DMS79 treated with DMSO at 0.1 percent for 48 hours (cell line): ENCODE results near the gene DPF3.
"Not testable (repeated sequence)": the region's sequence is repeated elsewhere in the genome, so short reads cannot be mapped to it uniquely, and the experiment has no call there.

Source experiments
- DNase-seq: peaks from one replicate; lab custom pipeline; 2025; lab: John Stamatoyannopoulos, UW

The DPF3 gene

DNA sequence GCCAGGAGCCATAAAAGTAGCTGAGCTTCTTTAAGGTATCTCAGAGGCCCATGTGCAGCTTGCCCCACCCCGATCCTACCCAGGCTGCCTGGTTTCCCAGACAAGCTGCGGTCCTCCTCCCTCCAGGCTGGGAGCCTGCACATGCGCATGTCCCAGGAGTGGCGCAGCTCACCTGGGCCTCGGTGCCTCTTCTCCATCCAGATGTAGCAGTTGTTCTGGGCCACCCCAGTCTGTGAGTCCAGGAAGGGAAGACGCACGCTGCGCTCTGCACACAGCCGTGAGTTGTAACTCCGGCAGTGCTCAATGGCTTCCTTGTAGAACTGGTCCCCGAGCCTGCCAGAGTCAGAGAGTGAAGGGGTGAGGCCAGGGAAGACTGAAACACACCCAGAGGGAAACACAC lies 122.3 kb downstream of the DPF3 start:
- no peak for DNase-seq

DNA sequence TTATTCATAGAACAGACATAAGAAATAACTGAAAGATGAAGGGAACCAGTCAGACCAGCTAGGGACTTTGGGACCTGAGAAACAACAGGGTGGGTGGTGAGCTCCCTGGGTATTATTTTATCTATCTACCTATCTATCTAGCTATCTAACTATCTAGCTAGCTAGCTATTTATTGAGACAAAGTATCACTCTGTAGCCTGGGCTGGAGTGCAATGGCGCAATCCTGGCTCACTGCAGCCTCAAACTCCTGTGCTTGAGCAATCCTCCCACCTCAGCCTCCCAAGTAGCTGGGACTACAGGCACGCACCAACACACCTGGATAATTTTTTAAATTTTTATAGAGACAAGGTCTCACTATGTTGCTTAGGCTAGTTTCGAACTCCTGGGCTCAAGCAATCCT lies 127.6 kb downstream of the DPF3 start:
- DNase-seq = no peak

DNA sequence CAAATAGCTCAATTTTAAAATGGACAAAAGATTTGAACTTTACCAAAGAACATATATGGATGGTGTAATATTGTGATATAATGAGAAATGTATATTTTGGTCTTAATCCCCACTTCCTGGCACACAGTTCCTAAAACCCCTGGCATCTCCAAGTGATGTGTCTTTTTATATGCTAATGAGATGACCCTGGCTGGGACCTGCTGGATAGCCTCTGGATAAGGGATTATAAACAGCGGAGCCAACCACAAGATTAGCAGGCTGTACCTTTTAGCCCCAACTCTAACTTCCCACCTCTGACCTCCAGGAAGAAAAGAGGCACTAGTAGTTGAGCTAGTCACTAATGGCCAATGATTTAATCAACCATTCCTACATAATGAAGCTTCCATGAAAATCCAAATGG lies 130.0 kb downstream of the DPF3 start:
- no peak for DNase-seq

DNA sequence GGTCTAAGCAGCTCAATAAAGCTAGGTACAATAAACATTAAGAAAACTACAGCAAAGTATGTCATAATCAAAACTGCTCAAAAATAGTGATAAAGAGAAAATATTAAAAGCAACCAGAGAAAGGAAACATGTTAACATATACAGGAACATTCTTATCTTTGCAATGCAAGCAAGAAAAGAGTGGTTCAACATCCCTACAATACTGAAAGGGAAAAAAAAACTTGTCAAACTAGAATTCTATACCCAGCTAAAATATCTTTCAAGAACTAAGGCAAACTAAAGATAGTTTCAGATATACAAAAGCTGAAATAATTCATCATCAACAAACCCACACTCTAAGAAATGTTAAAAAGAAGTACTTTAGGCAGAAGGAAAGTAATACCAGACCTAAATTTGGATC lies 134.2 kb downstream of the DPF3 start:
- no peak for DNase-seq

DNA sequence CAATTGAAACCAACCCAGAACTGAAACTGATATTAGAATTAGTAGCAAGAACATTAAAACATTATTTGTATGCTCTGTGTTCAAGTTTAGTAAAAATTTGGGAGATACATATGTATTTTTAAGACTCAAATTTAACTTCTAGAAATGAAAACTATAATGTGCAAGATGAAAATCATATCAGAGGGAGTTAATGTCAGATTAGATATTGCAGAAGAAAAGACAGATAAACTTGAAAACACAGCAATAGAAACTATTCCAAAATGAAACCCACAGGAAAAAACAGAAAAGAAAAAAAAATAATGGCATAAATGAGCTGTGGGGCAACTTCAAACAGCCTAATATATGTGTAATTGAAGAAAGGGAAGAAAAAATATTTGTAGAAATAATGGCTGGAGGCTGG lies 134.9 kb downstream of the DPF3 start:
- DNase-seq = no peak

DNA sequence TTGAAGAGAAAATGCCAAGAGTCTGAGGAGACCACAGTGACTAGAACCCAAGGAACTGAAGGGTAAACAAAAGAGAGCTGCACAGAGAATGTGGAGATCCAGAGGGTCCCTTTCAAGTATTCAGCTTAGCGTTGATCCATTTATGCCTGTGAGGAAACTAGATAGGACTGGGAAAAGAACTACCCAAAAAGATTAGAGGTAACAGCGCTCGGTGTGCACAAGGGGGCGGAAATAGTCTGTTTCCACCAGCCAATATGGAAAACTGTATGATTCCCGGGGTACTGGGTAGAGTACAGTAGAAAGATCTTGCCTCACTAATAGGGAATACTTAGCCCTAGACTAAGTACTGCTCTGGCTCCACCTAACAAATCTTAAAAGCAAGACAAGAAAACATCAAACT lies 135.5 kb downstream of the DPF3 start:
- DNase-seq = no peak

DNA sequence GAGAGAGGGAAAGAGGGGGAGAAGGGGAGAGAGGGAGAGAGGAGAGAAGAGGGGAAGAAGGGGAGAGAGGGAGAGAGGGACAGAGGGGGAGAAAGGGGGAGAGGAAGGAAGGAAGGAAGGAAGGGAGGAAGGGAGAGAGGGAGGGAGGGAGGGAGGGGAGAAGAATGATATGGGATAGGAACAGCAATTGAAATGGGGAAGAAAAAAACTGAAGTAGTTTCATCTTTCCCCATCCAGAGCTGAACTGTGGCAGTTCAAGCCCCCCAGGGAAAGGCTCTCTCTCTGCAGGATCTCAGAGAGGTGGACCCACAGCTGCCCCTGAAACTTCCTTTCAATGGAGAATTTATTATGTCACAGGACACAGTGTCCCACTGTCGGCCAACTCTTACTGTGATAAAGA lies 136.9 kb downstream of the DPF3 start:
- no peak for DNase-seq

DNA sequence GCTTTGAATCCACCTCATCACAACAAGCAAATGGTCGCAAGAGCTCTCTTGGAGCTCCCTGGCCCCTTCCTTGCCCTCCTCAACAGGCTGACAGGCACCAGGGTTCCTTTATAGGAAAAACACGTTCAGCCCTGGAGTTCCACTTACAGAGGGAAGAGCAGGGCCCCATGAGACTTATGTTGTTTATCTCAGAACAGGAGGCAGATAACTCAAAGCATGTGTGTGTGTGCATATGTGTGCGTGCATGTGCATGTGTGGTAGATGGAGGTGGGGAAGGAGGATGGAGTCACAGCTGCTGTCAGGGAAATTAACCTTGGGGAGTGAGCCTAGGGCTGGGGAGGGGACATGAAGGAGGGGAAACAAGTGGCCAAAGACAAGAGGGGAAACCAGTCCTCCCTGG lies 138.1 kb downstream of the DPF3 start:
- no peak for DNase-seq

DNA sequence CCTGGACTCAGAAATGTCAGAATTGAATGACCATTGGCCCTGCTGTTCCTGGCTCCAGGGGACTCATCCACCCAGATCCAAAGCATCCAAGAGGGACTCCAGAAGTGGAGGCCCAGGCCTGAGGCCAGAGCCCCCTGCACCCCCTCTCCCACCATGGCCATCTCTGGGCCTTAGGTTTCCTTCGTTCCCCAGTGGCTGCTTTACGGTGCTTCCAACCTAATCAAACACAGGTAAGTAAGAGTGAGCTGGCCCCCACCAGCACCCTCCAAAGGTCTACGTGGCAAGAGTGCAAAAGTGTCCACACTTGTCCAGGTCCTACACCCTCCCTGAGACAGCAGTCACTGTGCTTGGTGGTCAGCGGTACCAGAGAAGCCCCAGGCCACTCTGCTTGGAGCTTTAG lies 139.0 kb downstream of the DPF3 start:
- DNase-seq = no peak

DNA sequence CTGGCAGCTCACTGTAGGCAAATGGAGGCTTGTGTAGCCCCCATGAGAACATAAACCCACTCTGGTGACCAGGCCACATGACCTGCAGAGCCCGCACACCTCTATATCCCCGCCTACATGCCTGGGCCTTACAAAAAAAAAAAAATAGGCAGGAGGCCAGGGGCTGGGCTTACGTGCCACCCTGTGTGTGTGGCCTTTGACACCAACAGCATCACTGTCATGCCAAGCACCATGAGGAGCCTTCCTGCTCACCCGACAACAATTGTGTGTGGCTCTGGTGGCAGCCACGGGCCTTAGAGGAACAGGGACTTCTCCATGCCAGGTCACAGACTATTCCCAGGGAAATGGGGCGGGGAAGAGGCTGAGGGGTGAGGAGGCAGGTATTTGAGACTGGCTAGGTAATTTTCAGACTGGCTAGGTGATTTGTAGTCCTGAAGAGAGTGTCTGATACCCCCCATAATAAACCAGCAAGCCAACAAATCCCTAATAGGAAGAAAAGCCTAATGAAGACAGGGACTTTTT lies 140.0 kb downstream of the DPF3 start:
- DNase-seq = no peak

DNA sequence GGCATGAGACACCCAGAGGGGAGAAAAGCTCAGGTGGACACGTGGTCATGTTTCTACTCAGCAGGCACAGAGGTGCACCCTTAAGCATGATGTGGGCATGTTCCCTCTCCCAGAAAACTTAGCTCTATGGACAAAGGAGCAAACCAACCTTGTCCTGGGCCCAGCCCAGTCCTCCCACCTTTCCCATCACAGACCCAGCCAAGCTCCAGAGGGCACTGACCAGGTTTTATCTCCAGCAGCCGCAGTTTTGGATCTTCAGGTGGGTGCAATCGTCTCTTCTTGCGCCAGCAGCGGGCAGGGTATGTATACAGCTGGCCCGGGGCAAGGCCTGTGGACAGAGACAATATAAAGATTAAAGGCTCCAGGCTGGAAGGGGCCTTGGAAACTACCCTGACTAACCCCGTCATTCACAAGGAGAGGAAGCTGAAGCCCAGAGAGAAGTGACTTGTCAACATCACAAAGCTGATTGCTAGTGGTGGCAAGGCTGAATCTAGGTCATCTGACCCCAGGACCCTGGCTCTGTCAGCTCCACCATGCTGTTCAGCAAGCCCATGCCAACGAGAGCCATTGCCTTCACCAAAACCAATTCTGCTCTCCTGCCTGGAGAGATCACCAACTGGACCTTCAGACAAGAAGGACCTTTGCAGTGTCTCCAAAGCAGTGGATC lies 140.7 kb downstream of the DPF3 start:
- DNase-seq = no peak

DNA sequence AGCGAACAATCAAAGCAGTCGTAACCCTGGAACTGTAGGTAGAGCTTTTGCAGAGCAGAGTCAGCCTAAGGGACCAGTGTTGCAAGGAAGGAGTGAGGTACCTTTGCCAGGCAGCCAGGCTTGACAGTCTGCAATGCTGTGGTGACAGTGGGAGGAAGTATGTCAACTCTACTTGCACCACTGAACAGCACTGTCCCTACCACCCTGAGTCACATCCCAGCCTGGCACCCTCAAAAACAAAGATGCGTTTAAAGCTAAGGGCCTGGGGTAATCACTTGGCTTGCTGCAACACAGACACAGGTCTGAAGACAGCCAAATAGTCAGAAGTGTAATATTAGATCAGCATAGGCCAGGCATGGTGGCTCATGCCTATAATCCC lies 141.9 kb downstream of the DPF3 start:
- DNase-seq = no peak

DNA sequence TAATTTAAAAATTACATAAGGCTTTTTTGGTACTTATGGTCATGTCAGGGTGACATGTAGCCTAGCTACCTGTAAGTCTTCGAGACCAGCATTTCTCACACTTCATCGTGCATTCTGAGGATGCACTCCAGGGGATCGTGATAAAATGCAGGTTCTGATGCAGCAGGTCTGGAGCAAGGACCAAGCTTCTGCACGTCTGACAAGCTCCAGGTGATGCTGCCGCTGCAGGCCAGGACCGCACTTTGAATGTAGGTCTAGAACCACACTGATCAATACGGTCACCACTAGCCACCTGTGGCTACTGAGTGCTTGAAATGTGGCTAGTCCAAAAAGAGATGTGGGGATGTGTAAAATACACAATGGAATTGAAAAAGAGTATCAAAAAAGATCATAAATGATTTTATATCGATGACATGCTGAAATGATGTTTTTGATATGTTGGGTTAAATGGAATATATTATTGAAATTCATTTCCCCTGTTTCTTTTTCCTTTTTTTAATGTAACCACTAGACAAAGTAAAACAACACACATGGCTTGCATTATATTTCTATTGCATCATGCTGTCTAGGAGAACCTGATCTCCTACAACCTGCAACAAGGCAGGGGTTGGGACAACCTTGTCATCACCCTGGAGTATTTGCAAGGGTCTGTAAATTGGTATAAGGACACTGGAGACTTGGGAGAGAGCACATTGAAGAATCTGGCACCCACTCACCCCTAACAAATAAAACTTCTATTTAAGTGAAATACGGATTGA lies 142.4 kb downstream of the DPF3 start:
- DNase-seq = no peak

DNA sequence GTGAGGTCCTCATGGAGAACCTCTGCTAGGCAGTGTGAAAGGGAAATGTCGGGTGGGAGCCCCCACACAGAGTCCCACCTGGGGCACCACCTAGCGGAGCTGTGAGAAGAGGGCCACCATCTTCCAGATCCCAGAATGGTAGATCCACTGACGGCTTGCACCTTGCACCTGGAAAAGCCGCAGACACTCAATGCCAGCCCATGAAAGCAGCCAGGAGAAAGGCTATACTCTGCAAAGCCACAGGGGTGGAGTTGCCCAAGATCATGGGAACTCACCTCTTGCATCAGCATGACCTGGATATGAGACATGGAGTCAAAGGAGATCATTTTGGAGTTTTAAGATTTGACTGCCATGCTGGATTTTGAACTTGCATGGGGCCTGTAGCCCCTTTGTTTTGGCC lies 145.0 kb downstream of the DPF3 start:
- not testable (repeated sequence) for DNase-seq

DNA sequence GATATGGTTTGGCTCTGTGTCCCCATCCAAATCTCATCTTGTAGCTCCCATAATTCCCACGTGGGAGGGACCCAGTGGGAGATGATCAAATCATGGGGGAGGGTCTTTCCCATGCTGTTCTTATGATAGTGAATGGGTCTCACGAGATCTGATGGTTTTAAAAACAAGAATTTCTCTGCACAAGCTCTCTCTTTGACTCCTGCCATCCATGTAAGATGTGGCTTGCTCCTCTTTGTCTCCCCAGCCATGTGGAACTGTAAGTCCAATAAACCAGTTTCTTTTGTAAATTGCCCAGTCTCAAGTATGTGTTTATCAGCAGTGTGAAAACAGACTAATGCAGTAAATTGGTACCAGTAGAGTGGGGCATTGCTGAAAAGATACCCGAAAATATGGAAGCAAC lies 146.2 kb downstream of the DPF3 start:
- no peak for DNase-seq

DNA sequence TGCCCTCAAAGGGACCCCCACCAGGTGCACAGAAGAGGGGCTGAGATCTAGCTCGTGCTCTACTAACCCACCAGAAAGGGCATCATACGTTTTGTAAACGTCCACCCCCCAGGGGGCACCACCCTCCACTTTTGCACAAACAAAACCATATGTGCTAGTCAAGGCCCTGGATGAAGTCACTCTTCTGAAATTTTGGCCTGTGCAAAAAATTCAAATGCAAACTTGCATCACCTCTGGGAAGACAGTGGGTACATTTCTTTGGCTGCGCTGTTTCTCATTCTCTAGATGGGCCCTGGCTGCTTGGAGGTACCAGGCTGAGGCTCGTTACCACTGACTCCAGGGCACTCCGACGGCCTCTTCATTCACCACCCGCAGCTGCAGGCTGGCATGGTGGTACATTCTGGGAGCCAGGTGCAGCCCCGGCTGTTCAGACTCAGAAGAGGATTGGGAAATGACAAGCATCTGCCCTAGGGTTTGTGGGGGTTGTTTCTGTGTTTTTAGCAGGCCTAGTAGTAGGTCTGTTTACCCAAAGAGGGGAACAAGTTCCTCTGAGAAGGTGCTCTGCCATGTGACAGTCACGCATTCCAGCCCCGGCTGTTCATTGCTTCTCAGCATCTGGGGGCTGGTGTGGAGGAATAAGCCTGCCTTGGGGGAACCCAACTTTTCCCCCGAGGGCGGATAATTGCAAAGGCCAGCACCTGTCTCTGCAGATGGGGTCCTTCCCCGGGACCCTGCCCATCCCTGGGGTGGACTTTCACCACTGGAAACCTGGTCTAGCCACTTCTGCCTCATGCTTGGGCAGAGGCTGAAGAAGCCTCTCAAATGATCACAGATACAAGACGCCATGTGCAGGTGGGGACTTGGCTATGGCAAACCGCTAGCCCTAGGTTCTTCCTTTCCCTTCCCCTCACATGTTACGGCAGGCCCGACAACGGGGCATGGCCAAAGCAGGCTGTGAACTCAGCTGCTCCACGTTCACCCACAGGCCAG lies 147.6 kb downstream of the DPF3 start:
- peak; percentile 66 for DNase-seq

DNA sequence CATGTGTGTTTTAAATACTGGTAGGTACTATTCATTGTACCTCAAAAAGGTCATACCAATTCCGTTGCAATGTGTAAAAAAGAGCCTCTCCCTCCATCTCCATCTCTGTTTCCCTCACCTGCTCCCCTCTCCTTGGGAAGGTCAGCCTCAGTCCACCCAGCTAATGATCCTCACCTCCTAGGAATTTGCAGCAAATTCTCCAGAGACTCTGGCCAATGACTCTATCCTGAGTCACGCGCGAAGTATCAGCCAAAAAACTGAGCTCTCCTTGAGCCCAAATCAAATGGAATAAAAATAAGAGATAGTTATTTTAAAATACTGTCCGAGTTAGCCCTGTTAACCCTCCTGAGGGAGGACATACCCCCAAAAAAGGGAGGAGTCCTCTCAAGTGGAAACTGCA lies 148.4 kb downstream of the DPF3 start:
- DNase-seq = no peak

DNA sequence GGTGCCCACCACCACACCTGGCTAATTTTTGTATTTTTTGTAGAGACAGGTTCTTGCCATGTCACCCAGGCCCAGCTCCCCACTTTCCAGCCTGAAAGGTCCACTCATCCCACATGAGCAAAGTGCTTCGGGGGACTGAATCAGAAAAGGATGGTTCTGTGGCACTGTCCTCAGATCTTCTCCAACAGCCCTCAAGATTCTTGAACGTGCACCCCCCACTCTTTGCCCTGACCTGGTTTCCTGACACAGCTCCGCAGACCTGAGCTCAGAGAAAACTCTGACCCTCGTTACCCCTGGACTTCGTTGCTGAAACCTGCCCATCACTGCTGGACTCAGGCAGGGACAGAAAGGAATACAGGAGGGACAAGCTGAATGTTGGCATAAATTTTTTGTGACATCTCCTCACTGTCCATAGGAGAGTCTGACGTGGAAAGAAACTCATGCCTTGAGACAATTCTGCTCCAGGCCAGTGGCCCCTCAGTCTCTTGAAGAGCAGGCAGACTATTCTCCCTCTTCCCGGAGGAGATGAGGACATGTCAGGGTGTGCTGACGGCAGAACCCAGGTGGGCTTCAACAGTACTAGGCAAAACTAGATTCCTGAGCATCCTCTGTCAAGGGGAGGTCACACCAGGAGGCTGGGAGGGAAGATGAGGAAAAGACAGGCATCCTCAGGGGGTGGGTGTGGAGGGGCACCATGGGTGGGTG lies 149.3 kb downstream of the DPF3 start:
- DNase-seq = no peak

DNA sequence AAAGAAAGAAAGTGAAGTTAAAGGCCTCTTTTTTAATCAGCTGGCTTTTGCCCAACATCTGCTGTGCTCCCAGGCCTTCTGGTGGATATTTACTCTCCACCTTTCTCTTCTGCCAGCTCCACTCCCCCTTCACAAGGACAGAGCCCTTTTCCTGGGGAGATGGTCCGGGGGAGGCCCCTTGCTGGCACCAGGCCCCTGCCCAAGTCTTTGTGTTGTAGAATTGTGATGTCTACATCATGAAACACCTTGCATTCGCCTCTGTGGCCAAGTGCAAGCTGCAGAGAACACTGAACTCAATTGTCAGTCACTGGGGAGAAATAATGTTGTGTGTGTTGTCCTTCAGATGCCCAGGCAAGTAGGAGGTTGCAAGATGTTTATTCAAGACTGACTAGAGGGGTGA lies 150.3 kb downstream of the DPF3 start:
- peak; percentile 9 for DNase-seq

DNA sequence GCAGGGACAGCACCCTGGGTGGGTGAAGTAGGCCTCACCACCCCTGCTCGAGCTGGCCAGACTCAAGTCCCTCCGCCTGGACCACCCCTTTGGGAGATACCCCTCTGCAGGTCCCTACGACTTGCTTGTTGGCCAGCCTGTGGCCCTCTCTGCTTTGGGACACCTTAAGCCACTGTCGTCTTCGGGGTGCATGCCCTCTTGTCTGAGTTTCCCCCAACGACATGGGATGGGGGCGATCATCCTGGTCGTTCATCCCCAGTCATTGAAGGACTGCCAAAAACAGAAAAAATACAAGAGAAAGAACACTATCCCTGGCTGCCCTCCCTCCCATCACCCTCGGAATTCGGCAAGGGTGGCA lies 151.1 kb downstream of the DPF3 start:
- DNase-seq = no peak

DNA sequence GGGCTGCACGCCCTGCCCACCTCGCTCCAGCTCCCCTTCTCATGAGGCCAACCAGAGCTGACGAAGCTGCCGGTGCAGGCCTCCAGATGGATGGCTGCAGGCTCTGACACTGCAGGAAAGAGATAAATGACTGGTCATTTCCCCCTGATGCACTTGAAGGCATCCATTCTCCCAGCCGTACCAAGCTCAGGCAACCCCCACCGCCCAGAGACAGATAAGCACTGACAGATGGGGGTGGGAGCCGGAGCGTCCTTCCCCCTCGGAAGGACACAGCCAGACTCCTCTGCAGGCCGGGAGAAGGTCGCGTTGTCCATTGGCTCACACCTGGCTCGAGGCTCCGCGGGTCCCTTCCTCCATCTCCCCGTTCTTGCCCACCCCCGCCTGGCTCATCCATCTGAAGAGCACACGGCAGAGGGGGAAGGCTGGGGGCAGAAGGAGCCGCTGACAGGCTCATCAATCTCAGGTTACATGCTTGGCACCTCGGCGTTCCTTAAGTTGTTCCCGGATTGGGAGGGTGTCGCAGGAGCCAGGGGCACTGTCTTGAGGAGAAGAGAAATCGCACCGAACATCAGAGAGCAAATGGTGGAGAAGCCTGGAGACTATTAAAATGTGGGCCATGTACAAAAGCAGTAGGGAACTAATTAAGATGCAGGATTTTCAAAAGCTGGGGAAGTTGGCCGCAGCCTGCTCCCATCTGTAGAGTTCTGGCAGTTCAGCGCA lies 151.6 kb downstream of the DPF3 start:
- DNase-seq = no peak

DNA sequence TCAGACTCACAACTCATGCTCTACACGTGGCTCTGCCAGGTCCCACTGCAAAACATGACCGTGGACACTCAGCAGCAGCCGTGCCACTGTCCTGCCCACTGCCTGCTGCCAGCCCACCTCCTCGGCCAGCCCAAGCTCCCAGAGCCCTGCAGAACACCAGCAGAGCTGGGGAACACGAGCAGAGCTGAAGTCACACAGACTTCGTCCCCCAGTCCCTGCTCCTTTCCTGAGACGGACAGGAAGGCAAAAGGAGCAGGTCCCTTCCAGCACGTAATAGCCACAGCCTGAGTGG lies 152.1 kb downstream of the DPF3 start:
- DNase-seq = no peak
